BLaER1 (cell line): ENCODE measurements around the gene MTFR1L.

Experiments used
- H3K27ac ChIP-seq: shearing (Covaris generic); formaldehyde crosslinking; 2 replicates; pipeline ENCODE4 v1.8.1; 2022
- H3K27me3 ChIP-seq: shearing (Covaris generic); formaldehyde crosslinking; 2 replicates; pipeline ENCODE4 v1.8.1; 2022
- H3K36me3 ChIP-seq: shearing (Covaris generic); formaldehyde crosslinking; 2 replicates; pipeline ENCODE4 v1.8.1; 2022
- H3K4me1 ChIP-seq: shearing (Covaris generic); formaldehyde crosslinking; 2 replicates; pipeline ENCODE4 v1.8.1; 2022
- H3K4me2 ChIP-seq: shearing (Covaris generic); formaldehyde crosslinking; 2 replicates; pipeline ENCODE4 v1.8.1; 2022
- H3K4me3 ChIP-seq: shearing (Covaris generic); formaldehyde crosslinking; 2 replicates; pipeline ENCODE4 v1.8.1; 2022
- H3K9ac ChIP-seq: shearing (Covaris generic); formaldehyde crosslinking; 2 replicates; pipeline ENCODE4 v1.8.1; 2022
- H3K9me3 ChIP-seq: shearing (Covaris generic); formaldehyde crosslinking; 2 replicates; pipeline ENCODE4 v1.8.1; 2022
- H4K20me1 ChIP-seq: shearing (Covaris generic); formaldehyde crosslinking; 2 replicates; pipeline ENCODE4 v1.8.1; 2022
- Cebpa-rat ChIP-seq: shearing (Covaris generic); IDR thresholded peaks from 2 replicates; pipeline ENCODE4 v1.8.1; 2022

MTFR1L gene

DNA sequence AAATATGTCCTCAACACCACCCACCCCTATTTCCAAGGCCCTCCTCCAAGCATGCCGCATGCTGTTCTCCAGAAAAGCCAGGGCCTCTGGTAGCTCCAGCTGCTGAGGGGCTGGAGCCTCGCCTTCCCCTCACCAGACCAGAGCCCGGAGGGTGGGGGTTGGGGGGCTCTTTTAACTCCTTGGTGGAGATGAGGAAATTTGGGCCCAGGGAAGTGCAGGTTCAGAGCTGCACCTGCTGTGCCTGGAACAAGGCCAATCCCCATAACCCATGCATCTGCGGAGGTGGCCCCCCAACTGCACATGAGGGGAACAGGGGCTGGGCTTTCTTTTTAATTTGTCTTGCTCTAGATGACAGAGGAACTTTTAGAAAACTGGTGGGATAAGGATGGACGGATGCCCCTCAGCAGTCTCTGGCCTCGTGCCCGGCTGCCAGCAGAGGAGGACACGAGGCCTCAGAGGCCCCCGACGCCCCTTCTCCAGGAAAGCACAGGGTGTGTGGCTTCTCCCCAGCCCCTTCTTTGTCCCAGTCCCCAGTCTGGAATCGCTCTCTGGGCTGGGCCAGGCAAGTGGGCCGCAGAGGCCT is 20.3 kb upstream of the MTFR1L start:
- Histone ChIP-seq H3K4me3 (peak overlapping the region; percentile 73), H3K9me3 (no peaks in the 10 kb centered on the region), H3K4me2 (peak overlapping the region; percentile 84), H3K36me3 (no peaks in the 10 kb centered on the region), H4K20me1 (peaks cover 13% of the 10 kb centered on the region; the same call in 1 of the 2 replicates), H3K27ac (peak overlapping the region; percentile 78), H3K4me1 (peaks cover 83% of the 10 kb centered on the region), H3K9ac (peak overlapping the region; percentile 77), H3K27me3 (no peaks in the 10 kb centered on the region)
- no peak for TF ChIP-seq Cebpa-rat

DNA sequence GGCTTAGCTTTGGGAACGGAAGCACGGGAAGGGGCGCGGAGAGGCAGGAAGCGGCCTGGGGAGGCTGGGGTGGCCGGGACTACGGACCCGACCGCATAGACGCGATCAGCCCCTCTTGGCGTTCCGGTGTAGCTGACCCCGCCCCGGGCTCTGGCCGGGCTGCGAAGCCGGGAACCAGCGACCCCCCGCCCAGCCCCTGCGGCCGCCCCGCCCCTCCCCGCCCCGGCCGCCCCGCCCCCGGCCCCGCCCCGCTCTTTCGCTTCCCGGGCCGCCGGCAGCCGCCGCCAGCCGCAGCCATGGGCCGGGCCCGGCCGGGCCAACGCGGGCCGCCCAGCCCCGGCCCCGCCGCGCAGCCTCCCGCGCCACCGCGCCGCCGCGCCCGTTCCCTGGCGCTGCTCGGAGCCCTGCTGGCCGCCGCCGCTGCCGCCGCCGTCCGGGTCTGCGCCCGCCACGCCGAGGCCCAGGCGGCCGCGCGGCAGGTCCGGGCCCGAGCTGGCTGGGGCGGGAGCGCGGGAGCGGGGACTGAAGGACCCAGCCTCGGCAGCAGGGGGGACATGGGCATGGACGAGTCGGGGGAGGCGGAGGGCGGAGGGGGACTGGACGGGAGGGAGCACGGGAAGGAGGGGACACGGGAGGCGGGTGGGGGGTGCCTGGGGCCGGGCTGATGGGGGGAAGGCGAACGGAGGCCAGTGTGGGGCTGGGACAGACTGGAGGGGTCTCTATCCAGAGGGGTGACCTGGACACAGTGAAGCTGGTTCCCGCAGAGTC is 19.6 kb upstream of the MTFR1L start, which contains the start of gene SELENON:
Gene SELENON (plus strand): TSS at position 259 of the 768 bp plus-strand sequence. CDS start 38 bp downstream, at position 297.
- peaks cover 82% of the 10 kb centered on the region for H3K4me1 ChIP-seq
- no peaks in the 10 kb centered on the region for H3K9me3 ChIP-seq
- H3K36me3 ChIP-seq: no peaks in the 10 kb centered on the region; the same call in 1 of the 2 replicates
- H3K4me2 ChIP-seq: peak within 1 kb of the TSS; percentile 84
- H3K27ac ChIP-seq: peak within 1 kb of the TSS; percentile 79
- H3K9ac ChIP-seq: peak within 1 kb of the TSS; percentile 81
- TF ChIP-seq Cebpa-rat: no peak
- peaks cover 17% of the 10 kb centered on the region; the same call in 1 of the 2 replicates for H4K20me1 ChIP-seq
- no peaks in the 10 kb centered on the region for H3K27me3 ChIP-seq
- peak within 1 kb of the TSS; percentile 73 for H3K4me3 ChIP-seq

DNA sequence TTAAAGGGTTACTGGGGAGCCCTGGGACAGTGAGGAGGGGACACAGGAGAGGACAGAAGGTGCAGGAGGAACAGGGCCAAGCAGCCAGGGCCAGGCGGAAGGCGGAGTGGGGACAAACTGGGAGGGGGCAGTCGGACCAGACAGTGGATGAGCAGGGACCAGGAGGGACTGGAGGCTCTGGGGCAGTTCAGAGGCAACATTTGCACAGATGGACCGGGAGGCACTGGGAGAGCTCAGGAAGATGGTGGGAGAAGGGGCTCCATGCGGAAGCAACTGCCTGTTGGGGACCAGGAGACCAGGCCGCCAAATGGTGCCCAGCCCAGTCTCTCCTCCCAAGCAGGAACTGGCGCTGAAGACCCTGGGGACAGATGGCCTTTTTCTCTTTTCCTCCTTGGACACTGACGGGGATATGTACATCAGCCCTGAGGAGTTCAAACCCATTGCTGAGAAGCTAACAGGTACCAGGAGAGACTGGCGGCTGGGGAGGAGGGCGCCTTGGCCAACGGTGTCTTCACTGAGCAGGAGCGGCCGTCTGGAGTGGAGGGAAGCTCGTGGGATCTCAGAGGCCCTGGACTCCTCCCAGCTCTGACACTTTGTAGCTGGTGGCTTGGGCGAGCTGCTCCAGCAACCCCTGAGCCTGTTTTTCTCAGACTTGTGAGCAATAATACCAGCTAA is 18.9 kb upstream of the MTFR1L start:
- Histone ChIP-seq H3K4me2 (peak overlapping the region; percentile 84), H3K27ac (peak overlapping the region; percentile 79), H3K36me3 (no peaks in the 10 kb centered on the region; the same call in 1 of the 2 replicates), H3K27me3 (no peaks in the 10 kb centered on the region), H4K20me1 (peaks cover 24% of the 10 kb centered on the region; the same call in 1 of the 2 replicates), H3K9me3 (no peaks in the 10 kb centered on the region), H3K9ac (peak overlapping the region; percentile 81), H3K4me3 (peak overlapping the region; percentile 73), H3K4me1 (peaks cover 89% of the 10 kb centered on the region)
- no peak for TF ChIP-seq Cebpa-rat

DNA sequence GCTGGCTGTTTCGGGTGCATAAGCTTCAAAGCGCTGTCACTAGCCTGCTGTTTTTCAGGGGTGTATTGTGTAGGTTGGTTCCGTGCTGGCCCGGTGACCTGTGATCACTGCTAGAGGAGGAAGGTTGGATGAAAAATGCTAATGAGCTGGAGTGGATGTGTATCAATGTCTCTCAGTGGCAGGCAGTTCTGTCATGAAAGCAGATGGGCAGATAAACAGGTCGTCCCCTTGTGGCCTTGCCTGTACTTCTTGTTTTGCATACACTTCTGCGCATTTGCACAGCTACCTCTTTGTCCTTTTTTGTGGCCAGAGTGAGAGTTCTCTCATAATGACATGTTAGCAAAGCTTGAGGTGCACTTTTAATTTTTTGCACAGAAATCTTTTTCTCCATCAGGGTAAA is 16.8 kb upstream of the MTFR1L start:
- Histone ChIP-seq H4K20me1 (peaks cover 27% of the 10 kb centered on the region; the same call in 1 of the 2 replicates), H3K4me1 (peaks cover 89% of the 10 kb centered on the region), H3K9me3 (no peaks in the 10 kb centered on the region), H3K36me3 (peaks cover 16% of the 10 kb centered on the region; the same call in 1 of the 2 replicates), H3K9ac (no peak overlapping the region), H3K27me3 (no peaks in the 10 kb centered on the region), H3K4me2 (peak overlapping the region; percentile 84), H3K4me3 (no peak overlapping the region), H3K27ac (no peak overlapping the region)
- no peak for TF ChIP-seq Cebpa-rat

DNA sequence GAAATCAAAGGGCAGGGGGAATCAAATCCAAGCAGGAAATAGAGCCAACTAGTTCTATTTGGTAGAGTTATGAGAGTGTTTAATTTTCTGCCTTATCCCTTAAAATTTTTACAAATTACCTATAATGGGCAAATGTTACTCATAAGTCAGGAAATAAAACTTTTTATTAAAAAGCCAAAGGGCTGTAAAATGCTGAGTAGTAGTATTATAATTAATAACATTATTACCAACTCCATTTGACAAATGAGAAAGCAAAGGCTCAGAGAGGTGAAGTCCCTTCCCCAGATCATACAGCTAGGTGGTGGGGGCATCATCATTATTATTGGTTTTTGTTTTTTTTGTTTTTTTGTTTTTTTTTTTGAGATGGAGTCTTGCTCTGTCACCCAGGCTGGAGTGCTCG is 16.4 kb upstream of the MTFR1L start:
- H4K20me1 ChIP-seq: peaks cover 27% of the 10 kb centered on the region; the same call in 1 of the 2 replicates
- no peaks in the 10 kb centered on the region for H3K27me3 ChIP-seq
- peak overlapping the region; percentile 84 for H3K4me2 ChIP-seq
- no peak overlapping the region for H3K27ac ChIP-seq
- peaks cover 92% of the 10 kb centered on the region for H3K4me1 ChIP-seq
- peaks cover 16% of the 10 kb centered on the region; the same call in 1 of the 2 replicates for H3K36me3 ChIP-seq
- no peak overlapping the region for H3K4me3 ChIP-seq
- no peak for TF ChIP-seq Cebpa-rat
- no peaks in the 10 kb centered on the region for H3K9me3 ChIP-seq
- H3K9ac ChIP-seq: no peak overlapping the region

DNA sequence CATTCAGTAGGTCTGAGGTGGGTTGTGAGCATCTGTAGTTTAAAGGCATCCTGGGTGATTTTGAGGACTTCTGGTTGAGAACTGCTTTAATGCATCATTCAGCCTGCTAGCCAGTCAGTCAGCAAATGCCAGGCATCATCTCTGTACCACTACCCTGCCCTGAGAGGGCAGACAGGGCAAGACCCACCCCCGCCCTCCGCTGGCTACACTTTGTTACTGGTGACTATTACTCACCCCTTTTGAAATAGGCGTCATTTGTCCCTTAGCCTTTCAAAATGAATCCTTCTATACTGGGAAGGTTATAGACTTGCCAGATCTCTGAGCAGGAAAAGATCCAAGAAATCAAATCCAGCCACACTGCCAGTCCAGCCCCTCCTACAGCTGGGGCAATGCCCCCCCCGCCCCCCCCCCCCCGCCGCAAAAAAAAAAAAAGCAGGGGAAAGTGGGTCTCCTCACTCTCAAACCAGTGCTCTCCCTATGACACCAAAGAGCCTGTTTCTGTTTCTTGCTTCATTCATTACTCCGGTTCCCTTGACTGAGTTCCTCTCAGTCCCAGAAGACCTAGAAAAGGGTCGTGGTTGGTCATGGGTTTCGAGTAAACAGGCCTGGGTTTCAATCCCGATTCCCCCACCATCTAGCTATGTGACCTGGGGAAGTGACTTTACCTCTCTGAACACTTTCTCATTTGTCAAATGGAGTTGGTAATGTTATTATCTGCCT is 15.3 kb upstream of the MTFR1L start:
- H3K36me3 ChIP-seq: peaks cover 16% of the 10 kb centered on the region; the same call in 1 of the 2 replicates
- H3K27me3 ChIP-seq: no peaks in the 10 kb centered on the region
- H3K9ac ChIP-seq: no peak overlapping the region
- peaks cover 27% of the 10 kb centered on the region for H4K20me1 ChIP-seq
- H3K9me3 ChIP-seq: no peaks in the 10 kb centered on the region
- peak overlapping the region; percentile 84 for H3K4me2 ChIP-seq
- no peak overlapping the region for H3K4me3 ChIP-seq
- H3K4me1 ChIP-seq: peaks cover 92% of the 10 kb centered on the region
- H3K27ac ChIP-seq: no peak overlapping the region
- TF ChIP-seq Cebpa-rat: no peak

DNA sequence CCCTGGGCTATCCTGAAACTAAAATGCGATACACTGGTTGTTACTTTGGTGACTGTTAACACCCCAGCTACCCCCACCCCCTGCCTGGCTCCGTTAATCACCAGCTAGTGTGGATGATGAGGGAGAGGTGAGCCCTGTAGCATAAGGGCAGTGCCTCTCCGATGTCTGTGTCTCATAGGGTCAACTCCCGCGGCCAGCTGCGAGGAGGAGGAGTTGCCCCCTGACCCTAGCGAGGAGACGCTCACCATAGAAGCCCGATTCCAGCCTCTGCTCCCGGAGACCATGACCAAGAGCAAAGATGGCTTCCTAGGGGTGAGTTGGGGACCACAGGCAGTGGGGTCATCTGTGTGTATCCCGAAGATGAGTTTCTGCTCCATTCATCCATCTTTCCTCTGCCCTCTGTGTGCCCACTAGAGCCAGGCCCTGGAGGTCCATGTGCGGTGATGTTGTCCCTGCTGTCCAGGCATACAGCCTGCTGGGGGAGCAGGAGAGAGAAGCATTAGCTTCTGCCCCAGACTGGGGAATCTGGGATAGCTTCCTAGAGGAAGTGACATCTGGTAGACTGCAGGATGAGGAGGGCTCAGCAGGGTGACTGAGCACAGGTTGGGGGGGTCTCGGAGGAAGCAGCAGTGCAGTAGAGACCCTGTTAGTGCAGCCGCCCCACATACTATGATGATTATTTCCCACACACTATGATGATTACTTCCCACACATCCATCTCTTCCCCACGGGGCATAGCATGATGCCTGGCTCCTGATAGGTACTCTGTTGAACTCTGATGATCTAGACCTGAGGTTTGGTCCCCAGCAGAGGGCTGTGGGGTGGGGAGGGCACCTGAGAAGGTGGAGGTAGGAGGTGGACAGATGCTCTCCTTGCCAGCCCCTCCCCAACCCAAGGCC is 14.5 kb upstream of the MTFR1L start:
- H3K4me2 ChIP-seq: peak overlapping the region; percentile 59
- H3K27ac ChIP-seq: no peak overlapping the region

DNA sequence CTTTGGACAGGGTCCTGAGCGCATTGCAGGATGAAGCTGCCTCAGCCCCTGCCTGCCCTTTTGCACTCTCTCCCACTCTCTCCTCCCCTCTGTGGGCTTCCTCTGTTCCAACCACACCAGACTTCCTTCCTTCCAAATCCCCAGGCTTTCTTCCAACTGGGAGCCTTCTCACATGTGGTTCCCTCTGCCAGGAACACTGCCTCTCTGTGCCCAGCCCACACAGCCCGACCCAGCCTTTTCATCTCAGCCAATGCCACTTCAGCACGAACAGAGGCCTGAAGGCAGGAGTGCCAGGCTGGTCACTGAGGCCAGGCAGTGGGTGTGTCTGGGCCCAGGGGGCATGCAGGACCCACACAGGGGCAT is 13.9 kb upstream of the MTFR1L start:
- Histone ChIP-seq H3K4me3 (no peak overlapping the region), H3K36me3 (peaks cover 16% of the 10 kb centered on the region; the same call in 1 of the 2 replicates), H3K9ac (peak overlapping the region; percentile 18; the same call in 1 of the 2 replicates), H3K9me3 (no peaks in the 10 kb centered on the region), H3K4me2 (peak overlapping the region; percentile 59), H3K27ac (no peak overlapping the region), H3K4me1 (peaks cover 98% of the 10 kb centered on the region), H4K20me1 (peaks cover 34% of the 10 kb centered on the region), H3K27me3 (no peaks in the 10 kb centered on the region)
- TF ChIP-seq Cebpa-rat: no peak

More for the DNA sequence above, 14.5 kb upstream of the MTFR1L start:
- peaks cover 28% of the 10 kb centered on the region for H4K20me1 ChIP-seq
- no peaks in the 10 kb centered on the region for H3K27me3 ChIP-seq
- no peak for TF ChIP-seq Cebpa-rat
- no peaks in the 10 kb centered on the region for H3K9me3 ChIP-seq
- no peak overlapping the region for H3K4me3 ChIP-seq
- H3K36me3 ChIP-seq: peaks cover 16% of the 10 kb centered on the region; the same call in 1 of the 2 replicates
- peak overlapping the region; percentile 18; the same call in 1 of the 2 replicates for H3K9ac ChIP-seq
- H3K4me1 ChIP-seq: peaks cover 96% of the 10 kb centered on the region
